Neural progenitor cell (in vitro differentiated cells): ENCODE measurements around the gene INSM1.

ENCODE experiments used
- EZH2 ChIP-seq: fragments of 200-600 bp; sonication (generic); IDR thresholded peaks from 2 replicates; pipeline ENCODE4 v1.6.1; 2017; ENCODE audit warnings: antibody characterized with exemption, mild to moderate bottlenecking, moderate library complexity
- EZH2phosphoT487 ChIP-seq: fragments of 200-600 bp; sonication (generic); IDR thresholded peaks from 2 replicates; pipeline ENCODE4 v1.6.1; 2017; ENCODE audit warnings: antibody characterized with exemption
- TF ChIP-seq, protein P1 (sequence below): fragments of 200-600 bp; sonication (generic); IDR thresholded peaks from 2 replicates; pipeline ENCODE4 v1.5.1; 2017; ENCODE audit warnings: antibody characterized with exemption, mild to moderate bottlenecking

DNA sequence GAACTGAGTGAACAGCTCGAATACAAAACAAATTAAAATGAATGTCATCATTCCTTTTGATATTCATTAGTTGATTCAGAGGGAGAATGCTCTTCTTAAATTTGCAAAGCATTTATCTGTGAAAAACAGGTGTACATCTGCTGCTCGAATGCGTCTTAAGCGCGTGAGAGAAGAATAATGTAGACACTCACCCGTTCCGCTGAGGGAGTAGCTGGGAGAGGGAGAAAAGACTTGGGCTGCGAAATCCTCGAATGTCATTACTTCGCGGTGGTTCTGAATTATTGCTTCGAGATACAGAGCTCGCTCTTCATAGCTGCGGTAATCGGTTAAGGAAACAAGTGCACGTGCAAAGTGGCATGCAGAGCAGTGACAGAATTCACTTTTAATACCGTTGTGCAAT lies 43.9 kb downstream of the INSM1 start:
- TF ChIP-seq, protein P1, sequence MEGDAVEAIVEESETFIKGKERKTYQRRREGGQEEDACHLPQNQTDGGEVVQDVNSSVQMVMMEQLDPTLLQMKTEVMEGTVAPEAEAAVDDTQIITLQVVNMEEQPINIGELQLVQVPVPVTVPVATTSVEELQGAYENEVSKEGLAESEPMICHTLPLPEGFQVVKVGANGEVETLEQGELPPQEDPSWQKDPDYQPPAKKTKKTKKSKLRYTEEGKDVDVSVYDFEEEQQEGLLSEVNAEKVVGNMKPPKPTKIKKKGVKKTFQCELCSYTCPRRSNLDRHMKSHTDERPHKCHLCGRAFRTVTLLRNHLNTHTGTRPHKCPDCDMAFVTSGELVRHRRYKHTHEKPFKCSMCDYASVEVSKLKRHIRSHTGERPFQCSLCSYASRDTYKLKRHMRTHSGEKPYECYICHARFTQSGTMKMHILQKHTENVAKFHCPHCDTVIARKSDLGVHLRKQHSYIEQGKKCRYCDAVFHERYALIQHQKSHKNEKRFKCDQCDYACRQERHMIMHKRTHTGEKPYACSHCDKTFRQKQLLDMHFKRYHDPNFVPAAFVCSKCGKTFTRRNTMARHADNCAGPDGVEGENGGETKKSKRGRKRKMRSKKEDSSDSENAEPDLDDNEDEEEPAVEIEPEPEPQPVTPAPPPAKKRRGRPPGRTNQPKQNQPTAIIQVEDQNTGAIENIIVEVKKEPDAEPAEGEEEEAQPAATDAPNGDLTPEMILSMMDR = no peak
- TF ChIP-seq EZH2phosphoT487 = no peak
- TF ChIP-seq EZH2 = no peak
